ENCODE results near the gene NLRC5.
"Not testable (repeated sequence)": the region's sequence is repeated elsewhere in the genome, so short reads cannot be mapped to it uniquely, and the experiment has no call there.

The NLRC5 gene

DNA sequence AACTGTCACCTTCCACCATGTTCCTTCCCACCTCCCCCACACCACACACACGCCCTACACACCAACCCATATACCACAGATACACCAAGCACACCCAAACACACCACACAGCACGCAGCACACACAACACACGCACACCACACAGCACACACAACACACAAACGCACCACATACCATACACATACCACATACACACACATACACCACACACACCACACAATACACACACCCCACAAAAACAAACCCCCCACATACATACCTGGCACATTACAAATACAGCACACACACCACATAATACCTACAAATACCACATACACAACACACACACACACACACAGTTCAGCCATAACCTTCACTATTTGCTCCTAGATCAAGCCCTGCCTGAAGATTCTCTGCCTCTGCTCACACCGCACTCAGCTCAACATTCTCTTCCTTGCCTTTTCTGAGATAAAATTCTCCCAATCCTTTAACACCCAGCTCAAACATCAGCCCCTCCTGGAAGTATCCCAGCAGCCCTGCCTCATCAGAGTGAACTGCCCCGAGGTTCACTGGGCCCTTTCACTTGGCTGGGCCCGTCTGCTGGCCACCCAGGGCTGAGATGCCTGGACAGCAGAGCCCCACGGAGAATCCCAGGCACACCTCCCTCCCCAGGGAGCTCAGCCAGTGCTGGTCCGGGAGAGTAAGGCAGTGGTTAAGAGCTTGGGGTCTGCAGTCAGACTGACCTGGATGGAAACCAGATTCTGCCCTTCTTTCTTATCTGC lies 71.1 kb downstream of the NLRC5 start:
- DNase-seq (ENCODE audit: low read depth) = no peak
- TF ChIP-seq, protein P1, sequence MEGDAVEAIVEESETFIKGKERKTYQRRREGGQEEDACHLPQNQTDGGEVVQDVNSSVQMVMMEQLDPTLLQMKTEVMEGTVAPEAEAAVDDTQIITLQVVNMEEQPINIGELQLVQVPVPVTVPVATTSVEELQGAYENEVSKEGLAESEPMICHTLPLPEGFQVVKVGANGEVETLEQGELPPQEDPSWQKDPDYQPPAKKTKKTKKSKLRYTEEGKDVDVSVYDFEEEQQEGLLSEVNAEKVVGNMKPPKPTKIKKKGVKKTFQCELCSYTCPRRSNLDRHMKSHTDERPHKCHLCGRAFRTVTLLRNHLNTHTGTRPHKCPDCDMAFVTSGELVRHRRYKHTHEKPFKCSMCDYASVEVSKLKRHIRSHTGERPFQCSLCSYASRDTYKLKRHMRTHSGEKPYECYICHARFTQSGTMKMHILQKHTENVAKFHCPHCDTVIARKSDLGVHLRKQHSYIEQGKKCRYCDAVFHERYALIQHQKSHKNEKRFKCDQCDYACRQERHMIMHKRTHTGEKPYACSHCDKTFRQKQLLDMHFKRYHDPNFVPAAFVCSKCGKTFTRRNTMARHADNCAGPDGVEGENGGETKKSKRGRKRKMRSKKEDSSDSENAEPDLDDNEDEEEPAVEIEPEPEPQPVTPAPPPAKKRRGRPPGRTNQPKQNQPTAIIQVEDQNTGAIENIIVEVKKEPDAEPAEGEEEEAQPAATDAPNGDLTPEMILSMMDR (IDR thresholded peaks at IDR 0.05; ENCODE audit: insufficient read depth, low read depth, low read length, missing control alignments) = no peak
- no peak overlapping the region for H3K4me3 ChIP-seq (ENCODE audit: low read depth, low read length)

DNA sequence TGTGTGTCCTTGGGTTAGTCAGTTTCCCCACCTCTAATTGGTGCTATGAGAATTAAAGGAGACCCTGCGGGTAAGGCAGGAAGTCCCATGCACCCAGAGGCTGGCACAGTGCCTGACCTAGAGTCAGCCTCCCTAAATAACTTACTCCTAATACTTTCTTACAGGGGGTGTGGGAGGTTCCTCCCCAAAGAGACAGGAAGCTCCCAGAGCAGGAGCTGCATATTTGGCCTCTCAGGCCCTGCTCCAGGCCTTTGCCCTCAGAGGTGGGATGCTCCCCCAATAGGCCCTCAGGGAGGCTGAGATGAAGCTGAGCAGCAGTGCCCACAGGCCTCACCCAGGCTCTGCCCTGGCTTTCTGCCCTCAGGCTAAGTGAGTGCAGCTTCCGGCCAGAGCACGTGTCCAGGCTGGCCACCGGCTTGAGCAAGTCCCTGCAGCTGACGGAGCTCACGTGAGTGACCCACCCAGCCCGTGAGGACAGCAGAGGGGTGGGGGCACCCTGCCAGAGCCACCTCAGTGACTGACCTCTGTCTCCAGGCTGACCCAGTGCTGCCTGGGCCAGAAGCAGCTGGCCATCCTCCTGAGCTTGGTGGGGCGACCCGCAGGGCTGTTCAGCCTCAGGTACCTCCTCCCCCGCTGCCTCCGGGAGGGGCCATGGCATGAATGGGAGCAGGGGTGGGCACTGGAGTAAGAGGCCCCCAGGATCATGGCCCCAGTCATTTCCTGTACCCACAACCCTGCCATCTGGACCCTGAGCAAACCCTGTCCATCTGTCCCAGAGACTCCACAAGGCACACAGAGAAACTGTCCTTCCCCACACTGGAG lies 71.9 kb downstream of the NLRC5 start:
- TF ChIP-seq, protein P1 (IDR thresholded peaks at IDR 0.05; ENCODE audit: insufficient read depth, low read depth, low read length, missing control alignments) = no peak
- H3K4me3 ChIP-seq (ENCODE audit: low read depth, low read length) = no peak overlapping the region
- DNase-seq (ENCODE audit: low read depth) = no peak

DNA sequence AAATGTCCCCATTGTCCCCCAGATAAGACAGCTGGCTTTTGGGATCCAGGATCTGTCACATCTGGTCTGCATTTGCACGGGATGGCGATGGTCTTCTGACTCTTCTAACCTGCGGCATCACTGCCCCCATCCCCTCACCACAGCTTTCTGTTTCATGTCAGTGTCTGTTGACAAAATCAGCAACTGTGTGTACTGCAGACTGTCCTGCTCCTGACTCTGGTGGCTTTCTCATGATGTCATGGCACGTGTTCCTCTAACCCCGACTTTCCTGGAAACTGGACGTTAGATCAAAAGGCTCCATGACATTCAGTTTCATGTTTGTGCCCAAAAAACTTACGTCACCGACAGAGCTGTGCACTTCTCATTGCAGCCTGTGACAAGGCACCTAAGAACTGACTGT lies 73.0 kb downstream of the NLRC5 start:
- DNase-seq (ENCODE audit: low read depth) = no peak
- no peak overlapping the region for H3K4me3 ChIP-seq (ENCODE audit: low read depth, low read length)
- TF ChIP-seq, protein P1 (IDR thresholded peaks at IDR 0.05; ENCODE audit: insufficient read depth, low read depth, low read length, missing control alignments) = no peak

DNA sequence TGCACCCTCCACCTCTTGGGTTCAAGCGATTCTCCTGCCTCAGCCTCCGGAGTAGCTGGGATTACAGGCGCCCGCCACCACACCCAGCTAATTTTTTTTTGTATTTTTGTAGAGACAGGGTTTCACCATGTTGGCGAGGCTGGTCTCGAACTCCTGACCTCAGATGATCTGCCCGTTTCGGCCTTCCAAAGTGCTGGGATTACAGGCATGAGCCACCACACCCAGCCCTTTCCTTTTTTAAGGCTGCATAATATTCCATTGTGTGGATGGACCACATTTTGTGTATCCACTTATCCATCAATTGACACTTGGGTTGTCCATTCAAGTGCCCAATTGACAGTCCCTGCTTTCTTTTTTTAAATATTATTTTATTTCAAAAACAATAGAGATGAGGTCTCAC lies 73.8 kb downstream of the NLRC5 start:
- DNase-seq (ENCODE audit: low read depth); H3K4me3 ChIP-seq (ENCODE audit: low read depth, low read length): not testable (repeated sequence)

DNA sequence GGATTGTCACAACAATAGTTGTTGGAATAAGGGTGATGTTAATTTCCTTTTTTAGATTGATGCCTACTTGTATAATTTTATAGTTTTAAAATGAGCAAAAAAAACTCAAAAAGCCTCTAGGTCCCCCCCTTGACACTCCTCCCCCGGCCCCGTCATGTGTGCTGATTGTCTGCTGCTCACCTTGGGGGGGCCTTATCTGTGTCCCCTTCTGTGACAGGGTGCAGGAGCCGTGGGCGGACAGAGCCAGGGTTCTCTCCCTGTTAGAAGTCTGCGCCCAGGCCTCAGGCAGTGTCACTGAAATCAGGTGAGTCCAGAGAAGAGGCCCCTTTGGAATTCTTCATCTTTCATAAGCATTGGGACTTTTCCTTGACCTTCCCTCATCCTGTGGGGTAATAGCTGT lies 75.6 kb downstream of the NLRC5 start:
- TF ChIP-seq, protein P1 (IDR thresholded peaks at IDR 0.05; ENCODE audit: insufficient read depth, low read depth, low read length, missing control alignments) = no peak
- no peak for DNase-seq (ENCODE audit: low read depth)
- H3K4me3 ChIP-seq (ENCODE audit: low read depth, low read length) = no peak overlapping the region

DNA sequence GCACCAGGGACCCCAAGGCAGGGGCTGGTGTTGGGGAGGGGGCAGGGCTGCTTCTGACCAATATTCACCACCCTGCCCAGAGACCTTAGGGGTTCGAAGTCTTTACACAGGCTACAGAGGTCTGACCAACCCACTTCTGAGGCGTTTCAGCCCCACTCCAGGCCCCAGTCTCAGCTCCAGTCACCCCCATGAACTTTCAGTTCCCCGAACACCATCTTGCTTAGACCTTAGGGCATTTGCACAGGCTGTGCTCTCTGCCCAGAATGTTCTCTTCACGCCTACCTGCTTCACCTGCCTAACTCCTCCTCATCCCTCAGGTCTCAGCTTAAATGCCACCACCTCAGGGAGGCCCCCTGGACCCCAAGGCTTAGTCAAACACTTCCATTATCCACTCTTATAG lies 77.3 kb downstream of the NLRC5 start:
- no peak overlapping the region for H3K4me3 ChIP-seq (ENCODE audit: low read depth, low read length)
- DNase-seq (ENCODE audit: low read depth) = no peak
- TF ChIP-seq, protein P1 (IDR thresholded peaks at IDR 0.05; ENCODE audit: insufficient read depth, low read depth, low read length, missing control alignments) = no peak

DNA sequence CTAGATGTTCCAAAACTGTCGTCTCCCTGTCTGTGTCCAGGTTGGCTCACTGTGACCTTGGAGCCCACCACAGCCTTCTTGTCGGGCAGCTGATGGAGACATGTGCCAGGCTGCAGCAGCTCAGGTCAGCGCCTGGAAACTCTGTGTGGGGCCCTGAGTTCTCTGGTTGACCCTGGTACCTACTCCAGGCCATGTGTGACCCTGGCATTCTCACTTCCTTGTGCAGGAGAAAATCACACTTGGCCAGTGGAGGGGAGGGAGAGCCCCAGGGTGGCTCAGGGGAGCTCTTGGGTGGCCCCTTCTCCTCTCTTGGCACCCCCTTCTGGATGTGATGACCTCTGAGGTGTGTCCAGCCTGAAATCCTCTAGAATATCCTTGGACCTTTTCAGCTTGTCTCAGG lies 78.0 kb downstream of the NLRC5 start:
- TF ChIP-seq, protein P1 (IDR thresholded peaks at IDR 0.05; ENCODE audit: insufficient read depth, low read depth, low read length, missing control alignments) = no peak
- no peak for DNase-seq (ENCODE audit: low read depth)
- H3K4me3 ChIP-seq (ENCODE audit: low read depth, low read length) = no peak overlapping the region
